ENCODE measurements around the gene RRAS2.
"Not testable (repeated sequence)": the region's sequence is repeated elsewhere in the genome, so short reads cannot be mapped to it uniquely, and the experiment has no call there.

Gene RRAS2

DNA sequence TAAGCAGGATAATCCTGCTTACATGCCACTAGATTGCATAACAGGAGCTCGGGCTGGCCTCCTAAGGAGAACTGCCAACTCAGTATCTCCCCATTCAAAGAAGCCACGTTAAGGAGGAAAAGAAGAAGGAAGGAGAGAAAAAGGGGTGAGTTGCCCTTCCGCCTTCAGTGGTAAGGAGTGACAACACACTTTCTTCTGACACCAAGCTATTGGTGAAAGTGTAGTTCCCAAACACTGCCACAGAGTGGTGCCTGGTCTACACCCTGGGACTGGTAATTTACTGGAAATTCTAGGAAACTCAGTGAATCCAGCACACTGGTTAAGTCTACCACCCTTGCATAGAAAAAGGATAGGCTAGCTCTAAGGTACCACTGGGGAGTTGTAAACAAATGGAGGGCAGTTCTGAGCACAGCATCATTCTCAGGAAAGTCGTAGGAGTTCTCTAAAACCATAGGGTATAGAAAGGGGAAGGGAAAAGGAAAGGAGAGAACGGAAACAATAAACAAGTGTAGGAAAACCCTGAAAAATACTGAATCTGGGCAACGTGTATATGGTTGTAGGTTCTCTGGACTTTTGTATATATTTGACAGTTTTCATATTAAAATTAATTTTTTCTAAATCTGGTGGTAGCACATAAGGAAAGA is 58.2 kb downstream of the RRAS2 start:
- DNase-seq: peak; percentile 72

DNA sequence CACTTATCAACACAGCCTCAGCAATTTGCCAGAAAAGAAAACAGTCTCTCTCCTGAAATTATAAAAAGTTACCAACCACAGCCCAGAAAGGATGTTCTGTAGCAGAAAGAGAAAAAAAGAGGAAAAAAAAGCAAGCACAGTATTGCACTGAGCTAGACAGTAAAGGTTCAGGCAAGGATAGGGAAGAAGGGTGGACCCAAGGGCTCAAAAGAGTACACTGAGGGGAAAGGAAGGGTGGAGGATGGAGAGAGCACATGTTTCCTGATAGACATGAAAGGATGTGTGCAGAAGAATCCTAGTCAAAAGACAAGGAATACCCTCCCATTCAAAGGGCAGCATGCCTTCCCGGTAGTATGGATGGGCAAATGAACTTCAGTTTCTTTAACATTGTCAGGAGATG is 59.1 kb downstream of the RRAS2 start:
- DNase-seq: no peak

DNA sequence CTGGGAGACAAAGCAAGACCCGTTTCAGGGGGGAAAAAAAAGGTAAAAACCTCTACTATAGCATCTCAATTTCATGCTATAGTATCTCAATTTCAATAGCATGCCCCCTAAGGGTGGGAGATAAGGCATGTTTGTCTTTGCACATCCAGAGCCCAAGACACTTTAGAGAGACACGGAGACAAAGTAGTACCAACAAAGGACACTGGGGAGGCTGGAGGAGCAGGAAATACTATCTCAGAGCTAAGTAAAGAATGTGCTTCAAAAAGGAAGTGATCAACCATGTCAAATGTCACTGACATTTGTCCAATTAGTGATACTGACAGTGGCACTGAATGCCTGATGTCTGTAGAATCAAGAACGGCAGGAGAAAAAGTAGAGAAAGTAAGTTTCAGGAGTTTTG is 68.6 kb downstream of the RRAS2 start:
- no peak for DNase-seq

DNA sequence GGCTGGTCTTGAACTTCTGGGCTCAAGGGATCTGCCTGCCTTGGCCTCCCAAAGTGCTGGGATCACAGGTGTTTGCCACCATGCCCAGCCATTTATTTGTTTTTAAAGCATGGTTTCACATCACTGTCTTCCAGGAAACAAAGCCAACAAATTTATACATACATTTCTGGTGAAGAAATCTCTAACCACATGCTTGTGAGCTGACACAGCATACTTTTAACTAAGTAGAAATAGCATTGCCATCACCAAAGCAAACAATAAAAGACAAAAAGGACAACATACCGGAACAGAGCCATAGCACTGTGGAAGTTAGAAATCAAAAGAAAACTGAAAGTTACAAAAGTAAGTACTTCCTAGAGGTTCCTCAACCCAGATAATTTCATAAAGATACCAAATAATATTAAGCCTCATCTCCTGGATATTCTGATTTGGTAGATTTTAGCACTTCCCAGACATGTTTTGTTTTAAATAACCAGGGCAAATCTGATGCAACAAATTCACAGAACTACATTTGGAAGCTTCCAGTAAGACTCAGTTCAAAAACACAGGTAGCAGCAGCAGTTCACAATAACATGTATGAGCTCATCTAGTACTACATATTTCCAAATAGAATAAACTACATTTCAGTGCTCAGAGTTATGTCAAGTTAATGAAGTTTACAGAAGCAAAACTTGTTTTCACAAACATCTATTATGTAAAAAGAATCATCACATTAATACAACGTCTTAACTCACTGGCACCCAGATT is 70.6 kb downstream of the RRAS2 start:
- peak; percentile 81 for DNase-seq

DNA sequence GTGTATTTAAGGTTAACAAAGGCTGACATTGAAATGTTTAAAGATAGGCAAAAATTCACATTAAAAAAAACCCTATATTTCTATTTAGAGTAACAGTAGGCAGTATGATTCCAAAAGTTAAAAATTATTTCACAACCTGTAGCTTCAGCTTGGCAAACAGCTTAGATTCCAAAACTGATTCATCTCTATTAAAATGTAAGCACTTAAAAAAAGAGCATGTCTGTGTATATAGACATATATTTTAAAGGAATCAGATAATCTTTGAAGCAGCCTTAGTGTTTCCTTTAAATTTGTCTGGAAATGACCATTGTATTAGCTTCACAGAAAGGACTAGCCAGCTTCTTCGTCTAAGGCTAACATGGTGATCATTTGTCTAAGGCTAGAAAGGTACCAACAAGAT is 80.1 kb downstream of the RRAS2 start:
- DNase-seq: not testable (repeated sequence)

DNA sequence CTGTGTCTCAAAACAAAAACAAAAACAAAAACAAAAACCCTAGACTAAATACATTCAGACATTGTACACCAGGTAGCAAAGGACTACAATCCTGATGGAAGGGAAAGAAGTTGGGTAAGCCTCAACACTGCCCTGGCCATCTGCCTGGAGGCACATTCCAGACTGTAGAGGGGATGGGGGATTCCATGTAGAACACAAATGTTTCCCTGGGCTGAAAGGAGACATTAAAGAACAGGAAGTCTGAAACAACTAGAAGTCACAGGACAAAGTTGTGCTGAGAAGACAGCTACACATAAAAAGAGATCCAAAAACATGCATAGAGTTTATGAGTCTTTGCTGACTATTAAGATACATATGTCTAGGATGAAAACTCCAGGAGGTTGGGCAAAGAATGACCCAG is 83.9 kb downstream of the RRAS2 start:
- DNase-seq: peak; percentile 55

DNA sequence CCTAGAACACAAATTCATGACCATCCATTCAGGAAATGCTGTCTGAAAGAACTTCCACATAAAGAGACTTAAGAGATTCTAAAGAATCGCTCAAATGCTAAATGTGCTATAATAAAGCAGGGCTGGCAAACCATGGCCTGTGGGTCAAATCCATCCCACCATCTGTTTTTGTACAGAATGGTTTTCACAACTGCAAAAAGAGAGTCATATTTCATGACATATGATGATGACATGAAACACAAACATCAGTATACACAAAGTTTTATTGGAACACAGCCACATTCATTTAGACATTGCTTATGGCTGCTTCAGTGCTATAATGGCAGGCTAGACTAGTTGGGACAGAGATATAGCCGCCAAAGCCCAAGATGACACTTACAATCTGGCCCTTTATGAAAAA is 85.1 kb downstream of the RRAS2 start:
- DNase-seq: no peak

DNA sequence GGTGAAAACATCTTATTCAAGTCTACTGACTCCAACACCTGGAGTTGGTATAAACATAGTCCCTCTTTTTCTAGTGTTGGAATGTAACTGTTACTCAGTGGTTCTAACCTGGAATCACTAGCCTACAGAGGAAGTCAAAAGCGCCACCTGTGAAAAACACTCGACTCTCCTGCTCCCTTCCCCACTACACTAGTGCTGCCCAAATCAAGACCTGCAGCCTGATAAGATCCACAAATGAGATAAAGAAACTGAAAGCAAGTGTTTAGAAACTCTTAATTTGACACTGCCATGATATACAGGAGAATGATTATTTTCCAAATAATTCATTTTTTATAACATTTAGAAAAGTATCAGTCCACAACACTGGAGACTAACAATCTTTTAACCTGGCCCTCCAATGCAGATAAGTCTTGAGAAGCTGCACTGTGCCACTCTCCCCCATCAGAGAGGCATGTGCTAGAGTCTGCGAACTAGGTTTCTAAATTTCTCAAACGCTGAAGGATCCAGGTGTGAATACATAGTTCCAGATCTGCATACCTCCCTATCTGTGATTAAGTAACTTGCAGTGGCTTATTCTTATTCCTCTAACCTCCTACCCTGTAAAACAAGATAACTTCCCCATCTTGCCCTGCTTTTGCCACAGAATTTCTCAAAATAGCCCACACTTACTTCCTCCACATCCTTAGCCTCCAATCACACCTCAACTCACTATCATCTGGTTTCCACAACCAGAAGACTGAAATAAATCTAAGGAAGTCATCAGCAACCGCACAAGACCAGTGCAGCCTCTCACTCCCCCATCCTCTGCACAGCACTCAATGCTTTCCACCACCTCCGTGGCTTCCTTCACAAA is 88.1 kb downstream of the RRAS2 start:
- no peak for DNase-seq

DNA sequence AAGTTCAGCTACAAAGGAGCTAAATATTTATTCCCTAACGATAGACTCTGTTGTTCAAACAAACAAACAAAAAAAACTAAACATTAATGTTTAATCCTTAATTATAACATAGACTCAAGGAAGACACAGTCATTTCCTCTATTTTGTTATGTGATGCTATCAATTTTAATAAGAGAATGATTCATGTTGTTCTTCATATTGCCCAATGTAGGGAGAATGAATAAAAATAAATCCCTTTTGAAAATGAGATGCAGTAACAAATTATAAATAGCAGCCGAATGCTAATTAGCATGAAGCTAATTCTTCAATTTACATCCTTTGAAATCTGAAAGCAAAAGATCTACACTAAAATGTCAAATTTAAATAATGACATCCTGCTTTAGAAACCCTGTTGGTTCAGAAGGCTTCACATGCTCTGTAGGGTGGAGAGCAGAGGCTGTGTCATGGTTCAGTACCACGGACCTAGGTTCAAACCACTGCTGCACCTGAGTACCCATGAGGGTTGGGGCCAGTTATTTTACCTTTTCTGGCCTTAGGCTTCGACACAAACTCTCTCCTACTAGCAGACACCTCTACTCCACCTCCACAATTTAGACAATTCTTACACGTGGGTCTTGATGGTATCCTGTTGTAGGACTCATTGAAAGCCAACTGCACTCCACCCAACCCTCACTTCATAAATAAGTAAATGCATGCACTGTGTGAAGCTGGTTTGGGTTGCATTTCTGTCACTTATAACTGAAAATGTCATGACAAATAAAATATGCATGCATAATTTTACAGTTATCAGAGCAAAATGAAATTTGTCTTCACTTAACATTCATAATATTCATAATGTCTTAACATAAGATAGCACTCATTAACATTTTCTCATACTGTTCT is 89.0 kb downstream of the RRAS2 start:
- DNase-seq: no peak

DNA sequence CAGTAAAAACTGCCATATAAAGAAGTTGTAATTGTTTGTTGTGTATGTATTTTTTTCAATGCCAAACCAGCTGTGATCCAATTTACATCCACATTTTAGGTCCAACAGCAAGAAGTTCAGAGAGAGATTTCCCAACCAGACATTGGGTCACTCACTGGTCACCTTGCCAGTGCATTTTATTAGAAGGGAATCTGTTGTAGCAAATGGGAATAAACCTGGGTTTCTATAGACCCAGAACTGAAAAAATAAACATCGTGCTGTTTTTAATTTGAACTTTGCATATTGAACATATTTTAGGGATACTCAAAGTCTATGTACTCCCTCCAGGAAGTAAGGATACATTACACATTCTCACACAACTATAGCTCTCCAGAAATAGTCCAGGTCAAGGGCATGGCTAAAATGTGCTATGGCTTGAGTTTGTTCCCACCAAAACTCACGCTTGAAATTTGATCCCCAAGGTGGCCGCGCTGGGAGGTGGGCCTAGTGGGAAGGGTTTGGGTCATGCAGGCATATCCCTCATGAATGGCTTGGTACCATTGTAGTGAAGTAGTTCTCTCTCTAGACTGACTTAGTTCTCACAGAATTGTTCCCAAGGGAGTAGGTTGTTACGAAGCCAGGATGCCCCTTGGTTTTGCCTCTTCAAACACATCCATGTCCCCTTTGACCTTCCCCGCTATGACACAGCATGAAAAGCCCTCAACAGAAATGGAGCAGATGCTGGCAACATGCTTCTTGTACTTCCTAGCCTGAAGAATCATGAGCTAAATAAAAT is 90.9 kb downstream of the RRAS2 start:
- no peak for DNase-seq

DNA sequence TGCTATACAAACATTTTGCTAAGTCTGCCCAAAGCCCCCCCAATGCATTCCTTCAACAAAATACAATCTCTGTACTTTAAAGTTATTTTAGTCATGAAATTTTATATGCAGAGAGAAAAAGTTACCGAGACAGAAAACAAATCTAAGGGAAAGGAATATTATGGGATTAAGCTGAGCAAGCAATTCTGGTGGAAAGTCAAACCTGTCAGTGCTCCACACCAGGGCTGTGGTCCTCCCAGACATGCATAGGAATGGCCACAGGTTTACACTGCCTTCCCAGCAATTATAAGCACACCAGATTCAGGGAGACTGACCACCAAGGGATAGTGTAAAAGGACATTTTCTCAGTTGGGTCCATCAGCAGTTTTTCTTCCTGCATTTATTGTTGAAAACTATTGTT is 92.4 kb downstream of the RRAS2 start:
- no peak for DNase-seq

DNA sequence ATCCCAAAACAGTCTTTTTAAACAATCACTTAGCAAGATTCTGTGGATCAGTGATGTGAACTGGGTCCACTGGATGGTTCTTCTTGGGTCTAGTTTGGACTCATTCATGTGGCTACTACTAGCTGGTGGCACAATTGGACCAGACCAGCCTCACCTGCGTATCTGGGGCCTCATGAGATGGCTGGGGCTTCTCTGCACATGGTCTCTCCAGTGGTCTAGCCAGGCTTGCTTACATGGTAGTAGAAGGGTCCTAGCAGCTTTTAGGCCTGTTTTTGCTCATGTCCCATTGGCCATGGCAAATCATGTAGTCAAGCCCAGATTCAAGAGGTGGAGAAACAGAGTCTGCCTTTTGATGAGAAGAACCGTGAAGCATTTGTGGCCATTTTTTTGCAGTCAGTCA is 94.0 kb downstream of the RRAS2 start:
- no peak for DNase-seq

DNA sequence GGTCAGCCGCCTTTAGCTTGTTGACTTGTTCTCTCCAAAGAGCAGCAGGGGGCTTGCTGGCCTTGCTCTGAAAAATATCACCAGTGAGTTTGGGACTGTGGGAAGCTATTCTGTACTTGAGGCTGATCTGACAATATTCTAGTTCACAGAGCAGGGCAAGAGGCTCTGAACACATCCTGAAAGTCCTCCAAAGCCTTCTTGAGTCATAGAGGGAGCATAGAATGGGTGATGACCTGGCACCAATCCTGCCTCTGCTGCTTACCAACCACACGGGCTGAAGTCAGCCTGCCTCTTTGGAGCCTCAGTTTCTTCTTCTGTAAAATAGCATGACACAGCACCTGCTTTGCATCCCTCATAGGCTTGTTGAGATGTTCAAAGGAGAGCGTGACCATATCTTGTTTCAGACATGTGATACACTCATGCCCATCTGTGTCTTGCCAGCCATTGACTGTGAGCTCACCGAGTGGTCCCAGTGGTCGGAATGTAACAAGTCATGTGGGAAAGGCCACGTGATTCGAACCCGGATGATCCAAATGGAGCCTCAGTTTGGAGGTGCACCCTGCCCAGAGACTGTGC is 96.6 kb downstream of the RRAS2 start:
- no peak for DNase-seq

DNA sequence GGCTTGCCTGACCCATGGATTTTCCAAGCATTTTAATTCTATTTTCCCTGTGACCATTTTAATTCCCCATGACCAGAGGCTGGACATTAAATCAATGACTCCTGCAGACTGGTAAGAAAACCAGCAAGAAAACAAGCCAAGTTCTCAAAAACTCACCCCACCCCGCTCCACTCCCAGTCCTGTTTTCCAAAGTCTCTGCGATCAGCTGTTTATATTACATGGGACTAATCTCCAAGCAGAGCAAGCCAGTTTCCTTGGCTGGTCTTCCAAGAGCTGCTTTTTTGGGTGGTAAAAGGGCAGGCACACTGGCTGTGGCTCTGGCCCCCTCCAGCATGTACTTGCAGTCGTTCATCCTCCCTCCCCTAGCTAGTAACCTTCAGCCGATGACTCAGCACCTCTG is 97.9 kb downstream of the RRAS2 start:
- no peak for DNase-seq

DNA sequence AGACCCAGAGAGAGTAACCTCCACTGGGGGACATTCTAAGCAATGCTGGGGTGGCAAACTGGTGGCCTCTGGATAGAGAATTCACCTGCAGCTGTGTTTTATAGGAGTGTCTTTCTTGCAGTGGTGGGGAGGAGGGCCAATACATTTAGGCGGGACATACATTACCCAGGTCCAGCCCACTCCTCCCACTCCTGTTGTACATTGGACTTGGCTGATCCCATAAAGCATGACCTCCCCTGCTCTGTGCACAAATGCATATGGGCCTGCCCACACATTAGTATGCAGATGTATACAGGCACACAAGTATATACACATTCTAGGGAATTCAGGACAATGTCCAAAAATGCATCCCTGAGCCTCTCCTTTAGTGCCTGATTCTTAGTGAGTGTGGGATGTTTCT is 99.1 kb downstream of the RRAS2 start:
- no peak for DNase-seq

DNA sequence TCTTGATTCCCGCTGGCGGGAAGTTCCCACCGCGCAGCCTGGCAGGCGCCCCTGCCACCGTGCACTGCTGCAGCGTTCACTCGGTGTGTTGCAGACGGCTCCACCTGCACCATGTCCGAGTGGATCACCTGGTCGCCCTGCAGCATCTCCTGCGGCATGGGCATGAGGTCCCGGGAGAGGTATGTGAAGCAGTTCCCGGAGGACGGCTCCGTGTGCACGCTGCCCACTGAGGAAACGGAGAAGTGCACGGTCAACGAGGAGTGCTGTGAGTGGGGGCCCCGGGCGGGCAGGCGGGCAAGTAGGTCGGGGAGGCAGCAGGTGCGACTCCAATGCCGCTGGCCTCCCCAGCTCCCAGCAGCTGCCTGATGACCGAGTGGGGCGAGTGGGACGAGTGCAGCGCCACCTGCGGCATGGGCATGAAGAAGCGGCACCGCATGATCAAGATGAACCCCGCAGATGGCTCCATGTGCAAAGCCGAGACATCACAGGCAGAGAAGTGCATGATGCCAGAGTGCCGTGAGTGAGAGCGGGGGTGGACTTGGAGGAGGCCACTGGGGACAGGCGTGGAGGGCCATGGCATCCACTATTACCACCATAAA is 99.7 kb downstream of the RRAS2 start:
- no peak for DNase-seq

DNA sequence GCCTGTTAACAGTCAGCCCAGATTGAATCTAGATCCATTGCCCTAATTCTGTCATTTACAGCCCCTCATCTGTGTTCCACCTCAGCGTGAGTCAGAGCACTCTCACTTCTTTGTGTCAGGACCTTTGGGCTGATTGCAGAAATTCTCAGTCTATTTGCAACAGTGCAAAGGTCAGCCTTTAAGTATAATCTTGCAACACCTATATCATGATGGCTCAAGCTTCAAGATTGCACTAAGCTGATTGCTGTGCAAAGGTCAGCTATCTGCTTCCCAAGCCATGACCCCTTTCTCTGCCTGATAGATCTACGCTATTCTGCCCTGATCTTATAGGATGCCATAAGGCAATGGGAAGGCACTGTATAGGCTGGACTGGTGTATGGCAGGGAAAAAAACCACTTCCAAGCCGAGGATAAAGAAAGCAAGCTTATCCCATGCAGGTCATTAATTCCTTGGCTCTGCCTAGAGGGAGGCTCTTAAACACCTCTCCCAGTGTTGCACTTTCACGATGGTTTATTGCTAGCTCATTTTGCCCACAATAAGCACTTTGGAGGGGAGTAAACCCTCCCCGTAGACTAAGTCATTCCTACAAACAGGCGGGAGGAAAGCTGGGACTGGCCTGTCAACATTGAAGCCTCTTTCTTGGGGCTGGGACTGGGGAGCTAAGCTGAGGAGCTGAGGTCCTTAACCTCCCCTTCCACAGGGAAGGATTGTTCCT is 100.6 kb downstream of the RRAS2 start:
- DNase-seq: peak; percentile 65

DNA sequence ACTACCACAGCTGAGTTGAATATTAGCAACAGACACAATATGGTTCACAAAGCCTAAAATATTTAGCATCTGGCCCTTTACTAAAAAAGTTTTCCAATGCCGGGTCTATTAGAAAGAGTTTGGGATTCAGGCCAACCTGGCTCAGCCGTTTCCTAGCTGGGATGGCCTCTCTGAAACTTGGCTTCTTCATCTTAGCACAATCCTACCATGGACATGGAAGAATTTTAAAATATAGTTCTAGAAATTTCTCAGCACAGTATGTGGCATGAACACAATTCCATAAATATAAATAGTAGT is 103.8 kb downstream of the RRAS2 start:
- no peak for DNase-seq

DNA sequence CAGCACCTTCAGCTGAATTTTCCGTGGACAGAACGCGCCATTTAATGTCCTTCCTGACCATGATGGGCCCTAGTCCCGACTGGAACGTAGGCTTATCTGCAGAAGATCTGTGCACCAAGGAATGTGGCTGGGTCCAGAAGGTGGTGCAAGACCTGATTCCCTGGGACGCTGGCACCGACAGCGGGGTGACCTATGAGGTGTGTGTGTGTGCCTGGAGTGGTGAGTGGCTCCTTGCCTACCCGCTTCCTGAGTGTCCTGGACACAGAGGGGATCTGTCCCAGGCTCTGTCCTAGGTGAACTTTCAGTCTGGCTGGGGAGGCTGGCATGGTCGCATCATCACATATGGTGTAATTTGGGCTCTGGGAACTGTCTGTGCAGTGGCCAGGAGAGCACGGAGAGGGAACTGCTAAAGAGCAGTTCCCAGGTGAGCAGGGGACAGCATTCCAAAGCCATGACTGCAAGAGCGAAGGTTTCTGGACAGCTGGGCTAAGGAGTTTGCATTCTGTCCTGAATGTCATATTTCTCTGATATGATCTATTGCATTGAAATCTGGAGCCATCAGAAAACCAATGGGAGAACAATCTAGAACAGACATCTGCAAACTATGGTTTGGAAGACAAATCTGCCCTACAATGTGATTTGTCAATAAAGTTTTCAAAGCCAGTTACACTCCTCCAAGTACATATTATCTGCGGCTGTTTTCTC is 104.3 kb downstream of the RRAS2 start:
- DNase-seq: no peak

DNA sequence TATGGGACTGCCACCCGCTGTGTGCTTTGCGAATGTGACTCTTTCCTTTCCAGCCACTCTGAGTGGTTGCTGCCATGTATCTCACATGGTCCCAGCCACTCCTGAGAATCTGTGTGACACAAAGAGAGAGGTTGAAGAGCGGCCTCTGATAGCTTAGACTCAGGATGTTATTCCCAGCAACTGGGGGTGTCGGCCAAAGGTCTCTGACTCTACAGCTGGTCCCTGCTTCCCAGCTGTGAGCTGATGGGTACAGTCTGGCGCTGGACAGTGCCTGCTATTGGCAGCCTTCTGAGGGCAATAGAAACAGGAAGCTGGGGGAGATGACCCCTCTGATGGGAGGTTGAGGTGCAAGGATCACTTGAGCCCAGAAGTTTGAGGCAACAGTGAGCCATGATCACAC is 105.1 kb downstream of the RRAS2 start:
- no peak for DNase-seq
